Globus pallidus (tissue), 1 donor: Measurements from ENCODE around the gene CYBA.
"Not testable (repeated sequence)": the region's sequence is repeated elsewhere in the genome, so short reads cannot be mapped to it uniquely, and the experiment has no call there.

ENCODE experiments used
- DNase-seq: peaks from one replicate; pipeline ENCODE4 v3.0.0-alpha.2; 2015; ENCODE audit warnings: low spot score

Gene CYBA

DNA sequence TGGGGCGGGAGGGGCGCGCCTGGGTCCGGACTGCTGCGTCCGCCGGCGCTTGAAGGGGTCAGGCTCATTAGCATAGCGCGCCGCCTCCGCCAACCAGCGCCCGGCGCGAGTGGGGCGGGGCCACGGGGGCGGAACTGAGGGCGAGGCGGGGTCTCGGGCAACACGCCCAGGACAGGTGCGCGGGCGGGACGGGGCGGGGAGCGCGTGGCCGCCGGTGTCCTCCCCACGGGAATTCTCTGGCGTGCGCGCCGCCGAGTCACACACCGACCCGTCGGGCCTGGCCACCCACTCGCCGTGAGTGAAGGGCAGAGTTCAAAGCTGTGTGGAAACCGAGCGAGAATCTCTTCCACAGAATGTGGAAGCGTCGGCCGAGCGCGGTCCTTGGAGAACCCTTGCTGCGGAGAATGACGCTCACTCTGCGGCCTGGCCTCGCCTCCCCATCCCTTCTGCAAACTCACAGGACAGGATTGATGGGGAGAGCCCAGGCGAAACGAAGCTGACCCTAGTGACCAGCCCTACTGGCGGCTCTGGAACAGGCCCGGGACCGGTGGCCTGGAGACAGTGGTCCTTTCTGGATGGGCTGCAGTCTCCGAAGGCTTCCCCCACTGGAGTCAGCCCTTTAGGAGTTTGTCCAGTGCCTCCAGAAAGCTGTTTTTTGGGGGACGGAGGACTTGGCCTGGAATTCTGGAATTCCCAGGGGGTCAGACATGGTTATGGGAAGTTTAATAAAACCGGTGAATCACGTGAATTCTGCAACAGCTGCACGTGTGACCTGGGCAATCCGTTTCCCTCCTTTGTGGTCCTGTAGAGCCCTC, 35.8 kb upstream of the CYBA start, which contains the start of gene SNAI3:
TSS of gene SNAI3 (minus strand) at position 69 of the 815 bp plus-strand sequence. CDS start 101 bp downstream, outside the sequence.
- DNase-seq: no peak

DNA sequence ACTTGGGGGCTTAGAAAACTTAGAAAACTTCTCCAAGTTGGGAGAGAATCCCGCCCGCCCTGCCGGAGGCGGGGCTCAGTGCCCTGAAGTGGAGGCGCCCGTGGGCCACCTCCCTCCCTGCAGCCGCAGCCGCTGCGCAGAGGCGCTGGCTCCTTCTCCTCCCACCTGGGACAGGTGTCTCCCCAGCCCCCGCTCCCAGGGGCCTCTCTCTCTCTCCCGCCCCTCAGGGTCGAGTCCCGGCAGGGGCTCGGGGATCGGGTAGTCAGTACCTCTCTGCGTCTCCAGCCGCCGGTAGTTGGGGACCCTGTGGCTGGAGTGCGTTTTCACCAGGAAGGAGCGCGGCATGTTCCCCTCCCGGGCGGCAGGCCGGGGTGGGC, 35.2 kb upstream of the CYBA start:
- no peak for DNase-seq

- no peak for DNase-seq
Measured at GRCh38 chr16:88685156-88686061, 34.6 kb upstream of the CYBA start.

GRCh38 chr16:88684569-88685155, 33.8 kb upstream of the CYBA start:
- DNase-seq: no peak

- DNase-seq: peak; percentile 61
Measured at GRCh38 chr16:88681709-88682451, 31.0 kb upstream of the CYBA start.

DNA sequence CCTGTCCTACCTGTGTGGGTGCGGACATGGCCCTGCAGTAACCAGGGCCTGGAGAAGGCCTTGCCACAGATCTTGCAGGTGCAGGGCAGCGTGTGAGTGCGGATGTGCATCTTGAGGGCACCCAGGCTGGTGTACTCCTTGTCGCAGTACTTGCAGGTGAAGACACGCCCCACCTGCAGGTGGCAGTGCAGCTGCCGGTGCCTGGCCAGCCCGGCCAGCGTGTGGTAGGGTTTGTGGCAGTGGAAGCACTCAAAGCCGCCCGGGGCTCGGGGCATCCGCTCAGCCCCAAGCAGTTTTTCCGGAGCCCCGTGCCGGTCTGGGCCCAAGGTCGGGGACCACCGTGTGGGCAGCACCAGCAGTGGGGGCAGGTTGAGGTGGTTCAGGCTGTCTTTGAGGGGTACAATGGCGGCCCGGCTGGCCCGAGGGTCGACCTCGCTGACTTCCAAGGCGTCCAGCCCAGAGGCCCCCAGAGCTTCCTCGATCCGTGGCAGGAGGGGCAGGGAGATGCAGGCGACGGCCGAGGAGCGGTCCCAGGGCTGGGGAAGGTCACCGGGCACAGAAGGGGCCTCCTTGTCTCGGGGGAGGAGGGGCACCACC, 30.3 kb upstream of the CYBA start:
- no peak for DNase-seq

DNA sequence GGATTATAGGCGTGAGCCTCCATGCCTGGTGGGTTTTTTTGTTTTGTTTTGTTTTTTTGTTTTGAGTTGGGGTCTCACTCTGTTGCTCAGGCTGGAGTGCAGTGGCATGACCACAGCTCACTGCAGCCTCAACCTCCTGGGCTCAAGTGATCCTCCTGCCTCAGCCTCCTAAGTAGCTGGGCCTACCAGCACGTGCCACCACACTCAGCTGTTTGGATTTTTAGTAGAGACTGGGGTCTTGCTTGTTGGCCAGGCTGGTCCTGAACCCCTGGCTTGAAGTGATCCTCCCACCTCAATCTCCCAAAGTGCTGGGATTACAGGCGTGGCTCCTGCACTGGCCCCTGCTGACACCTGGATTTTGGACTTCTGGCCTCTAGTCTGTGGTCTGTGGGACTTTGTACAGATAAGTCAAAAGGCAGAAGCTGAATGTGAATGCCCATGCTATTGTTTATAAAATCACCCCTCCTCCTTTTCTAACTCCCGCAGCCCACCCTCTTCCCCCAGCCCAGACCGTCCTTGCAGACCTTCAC, 29.8 kb upstream of the CYBA start:
- no peak for DNase-seq

DNA sequence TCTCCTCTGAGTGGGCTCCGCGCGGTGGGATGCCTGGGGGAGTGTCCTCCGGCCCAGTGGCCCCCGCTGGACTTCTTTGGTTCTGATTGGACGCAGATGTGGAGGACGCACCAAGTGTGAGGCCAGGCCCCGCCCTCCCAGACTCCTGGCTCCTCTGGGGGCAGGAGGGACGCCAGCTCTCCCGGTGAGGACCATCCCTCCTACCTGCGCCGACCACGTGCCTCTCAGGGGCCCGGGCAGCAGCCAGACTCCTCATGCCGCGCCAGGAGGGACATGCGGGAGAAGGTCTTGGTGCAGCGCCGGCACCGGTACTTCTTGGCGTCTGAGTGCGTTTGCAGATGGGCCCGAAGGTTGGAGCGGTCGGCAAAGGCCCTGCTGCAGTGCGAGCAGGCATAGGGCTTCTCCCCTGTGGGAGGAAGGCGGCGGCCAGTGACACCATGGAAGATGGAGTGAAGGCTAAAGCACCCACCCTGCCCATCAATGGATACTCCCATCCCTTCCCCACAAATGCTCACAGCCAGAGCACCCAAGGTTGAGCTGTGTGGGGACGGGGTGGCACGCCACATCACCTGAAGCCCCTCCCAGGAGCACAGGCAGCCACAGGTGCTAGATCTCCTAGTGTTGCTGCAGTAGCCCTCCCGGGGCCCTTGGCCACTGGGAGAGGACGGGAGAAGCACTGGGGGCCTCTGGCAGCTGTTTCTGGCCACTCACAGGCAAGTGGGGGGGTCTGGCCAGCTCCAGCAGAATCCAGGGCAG, 27.5 kb upstream of the CYBA start:
- no peak for DNase-seq

DNA sequence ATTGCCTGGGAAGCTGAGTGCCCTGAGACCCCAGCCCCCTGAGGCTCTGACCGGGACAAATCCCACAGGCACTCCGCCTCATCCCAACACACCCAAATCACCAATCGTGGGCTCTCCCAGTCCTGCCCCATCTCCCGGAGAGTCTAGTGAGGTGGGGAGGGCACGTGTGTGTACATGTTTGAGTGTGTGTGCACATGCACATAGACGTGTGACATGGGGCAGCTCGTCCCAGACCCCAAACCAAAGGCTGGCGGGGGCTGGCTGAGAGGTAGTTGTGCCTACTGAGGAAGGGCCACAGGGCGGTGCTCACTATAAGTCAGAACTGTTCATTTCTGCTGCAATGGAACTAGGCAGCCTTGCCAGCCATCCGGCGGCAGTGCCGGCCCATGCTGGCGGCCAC, 26.9 kb upstream of the CYBA start:
- no peak for DNase-seq

GRCh38 chr16:88676502-88677242, 25.8 kb upstream of the CYBA start:
- DNase-seq: no peak

- no peak for DNase-seq
Measured at GRCh38 chr16:88673716-88674379, 23.0 kb upstream of the CYBA start.

GRCh38 chr16:88672776-88673175, 21.9 kb upstream of the CYBA start:
- DNase-seq: no peak

GRCh38 chr16:88671806-88672205, 21.0 kb upstream of the CYBA start:
- DNase-seq: no peak

DNA sequence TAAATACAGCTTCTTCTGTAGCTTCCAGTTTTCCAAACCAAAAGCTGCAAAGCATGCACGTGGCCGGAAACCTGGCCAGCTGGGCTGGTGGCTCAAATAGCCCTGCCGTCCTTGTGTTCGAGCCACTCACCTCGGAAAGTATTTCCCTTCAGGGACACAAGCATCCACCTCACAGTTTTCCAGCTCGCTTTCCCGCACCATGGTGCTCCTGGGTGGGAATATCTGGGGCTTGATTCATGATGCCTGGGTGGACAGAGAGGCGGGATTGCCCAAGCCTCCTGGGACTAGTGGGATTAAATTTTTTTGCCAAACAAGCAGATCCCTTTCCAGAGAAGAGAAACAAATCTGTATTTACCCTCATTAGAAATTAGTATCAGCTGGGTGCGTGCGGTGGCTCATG, 19.1 kb upstream of the CYBA start:
- no peak for DNase-seq

- not testable (repeated sequence) for DNase-seq
Measured at GRCh38 chr16:88669493-88669892, 18.6 kb upstream of the CYBA start.

GRCh38 chr16:88667461-88667860, 16.6 kb upstream of the CYBA start:
- no peak for DNase-seq

- no peak for DNase-seq
Measured at GRCh38 chr16:88665570-88665969, 14.7 kb upstream of the CYBA start.

GRCh38 chr16:88665148-88665547, 14.3 kb upstream of the CYBA start:
- DNase-seq: no peak
